SK-N-SH treated with all-trans-retinoic acid at 6 μM for 48 hours (cell line): Measurements from ENCODE around the gene PHF19.

ENCODE experiments used
- ATAC-seq: fragments of 200-7000 bp; cut with Tn5 transposase; 3 replicates; pipeline ENCODE4 v1.9.1; 2020; ENCODE audit warnings: mild to moderate bottlenecking, moderate library complexity
- ARNTL ChIP-seq: fragments of 450-650 bp; formaldehyde crosslinking; IDR thresholded peaks from 2 replicates; pipeline ENCODE4 v1.5.0; 2020; ENCODE audit warnings: low read depth, mild to moderate bottlenecking, moderate library complexity, borderline replicate concordance
- BACH2 ChIP-seq: fragments of 250-450 bp; sonication (Bioruptor Pico); IDR thresholded peaks from 2 replicates; pipeline ENCODE4 v1.9.0; 2021; ENCODE audit warnings: mild to moderate bottlenecking, borderline replicate concordance
- CREB5 ChIP-seq: fragments of 250-450 bp; sonication (Bioruptor Pico); IDR thresholded peaks from 2 replicates; pipeline ENCODE4 v1.5.1; 2020; ENCODE audit warnings: low read depth, mild to moderate bottlenecking, moderate library complexity
- CSDC2 ChIP-seq: fragments of 250-450 bp; sonication (Bioruptor Pico); IDR thresholded peaks from 2 replicates; pipeline ENCODE4 v1.5.0; 2020; ENCODE audit warnings: mild to moderate bottlenecking, moderate library complexity
- CSRNP3 ChIP-seq: fragments of 250-450 bp; sonication (Bioruptor Pico); IDR thresholded peaks from 2 replicates; pipeline ENCODE4 v1.5.1; 2021; ENCODE audit warnings: mild to moderate bottlenecking, moderate library complexity
- GLIS3 ChIP-seq: fragments of 250-450 bp; sonication (Bioruptor Pico); IDR thresholded peaks from 2 replicates; pipeline ENCODE4 v1.5.0; 2020; ENCODE audit warnings: mild to moderate bottlenecking, moderate library complexity
- ISL1 ChIP-seq: fragments of 250-450 bp; sonication (Bioruptor Pico); IDR thresholded peaks from 2 replicates; pipeline ENCODE4 v2.1.2; 2022; ENCODE audit warnings: mild to moderate bottlenecking, moderate library complexity
- OSR1 ChIP-seq: fragments of 250-450 bp; sonication (Bioruptor Pico); IDR thresholded peaks from 2 replicates; pipeline ENCODE4 v1.8.0; 2022; ENCODE audit warnings: moderate library complexity, mild to moderate bottlenecking, inconsistent platforms
- PATZ1 ChIP-seq: fragments of 250-450 bp; sonication (Bioruptor Pico); IDR thresholded peaks from 2 replicates; pipeline ENCODE4 v1.8.0; 2020; ENCODE audit warnings: mild to moderate bottlenecking, moderate library complexity, borderline replicate concordance
- POU6F1 ChIP-seq: fragments of 250-450 bp; sonication (Bioruptor Pico); IDR thresholded peaks from 2 replicates; pipeline ENCODE4 v1.8.0; 2021; ENCODE audit warnings: low read depth, mild to moderate bottlenecking, moderate library complexity, borderline replicate concordance
- PPARA ChIP-seq: fragments of 250-450 bp; sonication (Bioruptor Pico); IDR thresholded peaks from 2 replicates; pipeline ENCODE4 v1.5.0; 2020; ENCODE audit warnings: mild to moderate bottlenecking, borderline replicate concordance
- RARB ChIP-seq: fragments of 250-450 bp; sonication (Bioruptor Pico); IDR thresholded peaks from 2 replicates; pipeline ENCODE4 v1.8.0; 2021; ENCODE audit warnings: mild to moderate bottlenecking, moderate library complexity
- TCF4 ChIP-seq: fragments of 250-450 bp; sonication (Bioruptor Pico); IDR thresholded peaks from 2 replicates; pipeline ENCODE4 v1.8.0; 2021; ENCODE audit warnings: mild to moderate bottlenecking, moderate library complexity, borderline replicate concordance
- TOX ChIP-seq: fragments of 250-450 bp; sonication (Bioruptor Pico); IDR thresholded peaks from 2 replicates; pipeline ENCODE4 v1.8.0; 2021; ENCODE audit warnings: mild to moderate bottlenecking, moderate library complexity, borderline replicate concordance
- TSHZ2 ChIP-seq: fragments of 250-450 bp; sonication (Bioruptor Pico); IDR thresholded peaks from 2 replicates; pipeline ENCODE4 v1.5.0; 2020; ENCODE audit warnings: mild to moderate bottlenecking, moderate library complexity
- ZC3H10 ChIP-seq: fragments of 250-450 bp; sonication (Bioruptor Pico); IDR thresholded peaks from 2 replicates; pipeline ENCODE4 v1.5.1; 2021; ENCODE audit warnings: mild to moderate bottlenecking, moderate library complexity
- ZFP3 ChIP-seq: fragments of 250-450 bp; sonication (Bioruptor Pico); IDR thresholded peaks from 2 replicates; pipeline ENCODE4 v1.5.0; 2020; ENCODE audit warnings: mild to moderate bottlenecking, moderate library complexity
- ZFP30 ChIP-seq: fragments of 450-650 bp; formaldehyde crosslinking; IDR thresholded peaks from 2 replicates; pipeline ENCODE4 v1.5.0; 2022; ENCODE audit warnings: mild to moderate bottlenecking, moderate library complexity
- ZNF565 ChIP-seq: fragments of 450-650 bp; formaldehyde crosslinking; conservative IDR thresholded peaks from 2 replicates; pipeline ENCODE4 v1.5.0; 2020; ENCODE audit warnings: low read depth, mild to moderate bottlenecking, moderate library complexity
- ZNF70 ChIP-seq: fragments of 450-650 bp; formaldehyde crosslinking; IDR thresholded peaks from 2 replicates; pipeline ENCODE4 v1.5.0; 2020; ENCODE audit warnings: mild to moderate bottlenecking, moderate library complexity
- ZNF8 ChIP-seq: fragments of 450-650 bp; formaldehyde crosslinking; IDR thresholded peaks from 2 replicates; pipeline ENCODE4 v1.5.0; 2020; ENCODE audit warnings: mild to moderate bottlenecking, moderate library complexity

Gene PHF19

GRCh38 chr9:120861935-120862334 is 15.1 kb downstream of the PHF19 start:
- TF ChIP-seq ARNTL, result no peak
- no peak for TF ChIP-seq ZFP30 (CRISPR knock-in tag)
- no peak for TF ChIP-seq CSDC2 (CRISPR knock-in tag)
- TF ChIP-seq GLIS3 (CRISPR knock-in tag), result no peak
- no peak for TF ChIP-seq ISL1 (CRISPR knock-in tag)
- TF ChIP-seq OSR1 (CRISPR knock-in tag), result no peak
- no peak for TF ChIP-seq BACH2
- no peak for TF ChIP-seq PATZ1
- no peak for TF ChIP-seq ZFP3 (CRISPR knock-in tag)
- no peak for TF ChIP-seq ZC3H10 (CRISPR knock-in tag)
- no peak for TF ChIP-seq ZNF565
- TF ChIP-seq RARB, result no peak
- no peak for TF ChIP-seq CREB5 (CRISPR knock-in tag)
- no peak for ATAC-seq

GRCh38 chr9:120860083-120860482 is 16.9 kb downstream of the PHF19 start:
- no peak for ATAC-seq

GRCh38 chr9:120859361-120859760 is 17.6 kb downstream of the PHF19 start:
- ATAC-seq, result no peak
- no peak for TF ChIP-seq CSDC2 (CRISPR knock-in tag)
- TF ChIP-seq CSRNP3 (CRISPR knock-in tag), result no peak
- no peak for TF ChIP-seq ARNTL
- no peak for TF ChIP-seq ZNF70 (CRISPR knock-in tag)
- no peak for TF ChIP-seq ZNF8 (CRISPR knock-in tag)
- TF ChIP-seq TOX (CRISPR knock-in tag), result no peak
- no peak for TF ChIP-seq GLIS3 (CRISPR knock-in tag)
- TF ChIP-seq OSR1 (CRISPR knock-in tag), result no peak
- TF ChIP-seq TSHZ2 (CRISPR knock-in tag), result no peak
- no peak for TF ChIP-seq ZC3H10 (CRISPR knock-in tag)
- TF ChIP-seq ZNF565, result no peak
- no peak for TF ChIP-seq TCF4
- TF ChIP-seq BACH2, result no peak
- no peak for TF ChIP-seq POU6F1 (CRISPR knock-in tag)
- no peak for TF ChIP-seq PATZ1
- no peak for TF ChIP-seq ZFP3 (CRISPR knock-in tag)
- TF ChIP-seq ISL1 (CRISPR knock-in tag), result no peak

More at GRCh38 chr9:120860083-120860482, 16.9 kb downstream of the PHF19 start:
- no peak for TF ChIP-seq CSRNP3 (CRISPR knock-in tag)
- no peak for TF ChIP-seq PPARA (CRISPR knock-in tag)
